Inferior parietal cortex (tissue), 1 donor: ENCODE data around the gene RALGPS2.

Experiments used
- DNase-seq: peaks from one replicate; pipeline ENCODE4 v3.0.0-alpha.2; 2016; ENCODE audit errors: extremely low spot score

The RALGPS2 gene

DNA sequence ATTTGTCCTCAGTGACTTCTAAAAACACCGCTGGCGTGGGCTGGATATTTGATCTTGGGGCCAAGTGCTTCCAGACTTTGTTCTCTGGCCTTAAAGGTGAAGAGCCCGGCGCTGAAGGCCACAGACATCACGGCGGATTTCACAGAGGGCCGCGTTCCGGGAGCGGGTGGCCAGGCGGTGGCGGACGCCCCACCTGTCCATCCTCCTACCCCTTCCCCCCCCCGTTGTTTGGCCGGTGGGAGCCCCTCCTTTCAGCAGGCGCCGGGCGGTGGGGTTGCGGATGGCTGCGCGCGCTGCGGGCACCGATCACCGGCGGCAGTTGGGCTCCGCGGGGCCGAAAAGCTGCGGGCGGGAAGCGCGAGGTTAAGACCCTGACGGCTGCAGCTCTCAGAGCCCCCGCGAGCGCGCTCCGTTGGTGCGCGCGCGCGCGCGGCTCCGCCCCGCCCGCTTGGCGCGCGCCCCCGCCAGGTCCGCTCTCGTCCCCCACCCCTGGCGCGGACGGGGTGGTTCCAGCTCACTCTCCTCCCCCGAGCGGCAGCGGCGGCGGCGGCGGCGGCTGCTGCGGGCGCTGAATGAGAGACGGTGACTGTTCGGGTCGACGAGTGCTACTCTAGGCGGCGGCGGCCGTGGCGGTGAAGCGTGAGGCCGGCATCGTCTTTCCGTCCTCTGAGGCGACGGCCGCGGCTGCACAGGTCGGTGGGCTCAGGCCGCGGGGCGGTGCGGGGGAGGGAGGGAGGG is at the start of gene RALGPS2:
Gene RALGPS2, plus strand, starts transcription at position 517 of the 738 bp plus-strand sequence. CDS start 51,521 bp downstream, outside the sequence.
- peak; percentile 56 for DNase-seq

- DNase-seq: no peak
These were observed 45.8 kb upstream of the RALGPS2 start for GRCh38 chr1:178679237-178679636.

- DNase-seq: no peak
These were observed 42.6 kb upstream of the RALGPS2 start for GRCh38 chr1:178682429-178682828.

- DNase-seq: no peak
These were observed 42.2 kb upstream of the RALGPS2 start for GRCh38 chr1:178682886-178683285.

- no peak for DNase-seq
These were observed 41.8 kb upstream of the RALGPS2 start for GRCh38 chr1:178683291-178683690.

DNA sequence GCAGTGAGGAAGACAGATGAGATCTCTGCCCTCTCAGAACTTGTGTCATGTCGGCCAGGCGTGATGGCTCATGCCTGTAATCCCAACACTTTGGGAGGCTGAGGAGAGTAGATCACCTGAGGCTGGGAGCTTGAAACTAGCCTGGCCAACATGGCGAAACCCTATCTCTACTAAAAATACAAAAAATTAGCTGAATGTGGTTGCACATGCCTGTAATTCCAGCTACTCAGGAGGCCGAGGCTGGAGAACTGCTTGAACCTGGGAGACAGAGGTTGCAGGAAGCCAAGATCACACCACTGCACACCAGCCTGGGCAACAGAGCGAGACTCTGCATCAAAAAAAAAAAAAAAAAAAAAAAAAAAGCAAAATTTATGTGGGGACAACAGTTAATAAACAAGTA is 40.9 kb upstream of the RALGPS2 start:
- DNase-seq: no peak

GRCh38 chr1:178684542-178685000 is 40.5 kb upstream of the RALGPS2 start:
- DNase-seq: no peak

- no peak for DNase-seq
These were observed 38.6 kb upstream of the RALGPS2 start for GRCh38 chr1:178686407-178686806.

DNA sequence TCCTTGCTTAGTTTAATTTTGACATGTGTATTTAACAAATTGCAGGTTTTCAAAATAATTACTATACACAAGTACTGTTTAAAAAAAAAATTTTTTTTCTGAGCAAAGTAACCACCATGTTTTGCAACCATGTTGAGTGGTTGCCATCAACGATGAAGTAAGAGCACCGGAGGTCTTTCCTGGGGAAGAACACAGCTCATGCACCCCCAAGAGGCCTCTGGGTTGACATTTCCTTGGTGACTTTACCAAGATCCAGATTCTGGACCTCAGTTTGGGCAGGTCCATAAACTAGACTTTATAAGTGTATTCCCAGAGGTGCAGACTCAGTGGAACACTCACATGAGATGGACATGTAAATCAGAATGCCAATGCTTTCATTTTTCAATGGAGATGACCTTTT is 36.8 kb upstream of the RALGPS2 start:
- DNase-seq: no peak

GRCh38 chr1:178689769-178690168 is 35.3 kb upstream of the RALGPS2 start:
- DNase-seq: no peak

GRCh38 chr1:178690496-178690895 is 34.5 kb upstream of the RALGPS2 start:
- DNase-seq: no peak

- no peak for DNase-seq
These were observed 32.3 kb upstream of the RALGPS2 start for GRCh38 chr1:178692564-178693327.

DNA sequence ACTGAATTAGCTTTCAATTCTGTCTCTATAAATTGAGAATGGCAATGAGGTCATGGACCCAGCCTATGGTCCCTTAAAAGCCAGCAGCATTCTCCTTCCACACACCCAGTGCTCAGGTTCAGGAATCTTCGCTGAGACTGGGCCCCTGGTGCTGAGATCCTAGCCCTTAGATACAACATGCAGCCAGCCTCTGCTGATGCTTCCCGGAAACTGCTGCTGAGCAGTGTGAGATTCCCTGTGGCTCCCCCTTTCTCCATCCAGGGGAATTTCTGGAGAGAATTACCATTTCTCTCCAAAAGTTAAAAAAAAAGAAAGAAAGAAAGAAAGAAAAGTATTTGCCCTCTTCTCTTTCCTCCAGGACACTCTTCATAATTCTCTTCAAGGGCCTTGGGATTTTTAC is 31.7 kb upstream of the RALGPS2 start:
- DNase-seq: no peak

DNA sequence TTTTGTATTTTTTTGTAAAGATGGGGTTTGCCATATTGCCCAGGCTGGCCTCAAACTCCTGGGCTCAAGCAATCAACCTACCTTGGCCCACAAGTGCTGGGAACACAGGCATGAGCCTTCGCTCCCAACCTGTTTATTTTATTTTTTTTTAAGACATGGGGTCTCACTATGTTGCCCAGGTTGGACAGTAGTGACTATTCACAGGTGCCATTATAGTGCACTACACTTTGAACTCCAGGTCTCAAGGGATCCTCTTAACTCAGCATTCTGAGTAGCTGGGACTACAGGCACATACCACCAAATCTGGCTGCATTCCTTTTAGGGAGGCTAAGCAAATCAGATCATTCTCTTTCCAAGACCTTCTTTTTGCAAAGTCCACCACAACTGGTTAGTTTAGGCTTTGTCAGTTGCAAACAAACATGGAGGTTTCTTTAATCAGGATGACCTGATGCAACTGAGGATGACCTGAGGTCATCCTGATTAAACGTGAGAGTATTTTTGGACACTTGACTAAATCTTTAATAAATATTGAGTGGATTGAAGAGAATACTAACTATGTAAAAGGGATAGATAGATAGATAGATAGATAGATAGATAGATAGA is 30.0 kb upstream of the RALGPS2 start:
- no peak for DNase-seq

DNA sequence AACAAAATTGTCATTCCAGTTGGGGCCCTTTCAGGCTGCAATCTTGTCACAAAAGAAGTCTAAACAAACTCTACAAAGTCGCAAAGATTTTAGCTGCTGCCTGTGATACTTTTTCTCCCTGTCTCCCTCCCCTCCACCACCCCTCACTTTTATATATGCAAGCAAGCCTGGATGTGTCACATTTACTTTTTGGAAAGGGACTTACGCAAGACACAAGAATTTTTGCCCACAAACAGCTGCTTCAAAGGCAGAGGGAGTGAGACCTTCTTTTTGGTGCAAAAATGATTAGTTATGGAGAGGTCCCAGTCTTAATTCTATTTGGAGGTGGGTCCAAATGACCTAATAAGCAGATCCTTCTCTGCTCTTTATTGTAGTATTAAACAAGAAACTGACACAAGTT is 22.9 kb upstream of the RALGPS2 start:
- no peak for DNase-seq

DNA sequence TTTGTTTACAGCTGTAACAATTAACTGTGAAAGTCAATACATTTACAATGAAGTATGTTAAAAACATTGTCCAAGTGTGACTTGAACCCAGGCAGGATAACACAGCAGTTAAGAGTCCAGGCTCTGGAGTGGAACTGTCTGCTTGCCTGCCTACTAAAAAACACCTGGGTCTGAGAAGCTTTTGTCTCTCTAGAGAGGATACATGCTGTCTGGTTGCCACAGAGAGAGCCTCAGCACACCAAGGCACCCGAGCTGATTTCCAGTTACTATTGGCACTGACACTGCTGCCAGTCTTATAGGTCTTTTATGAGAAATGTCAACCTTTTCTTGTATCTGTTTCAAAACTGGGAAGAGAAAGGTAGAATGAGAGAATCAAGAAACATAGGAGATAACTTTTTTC is 20.2 kb upstream of the RALGPS2 start:
- DNase-seq: no peak

GRCh38 chr1:178706432-178706831 is 18.6 kb upstream of the RALGPS2 start:
- DNase-seq: no peak

DNA sequence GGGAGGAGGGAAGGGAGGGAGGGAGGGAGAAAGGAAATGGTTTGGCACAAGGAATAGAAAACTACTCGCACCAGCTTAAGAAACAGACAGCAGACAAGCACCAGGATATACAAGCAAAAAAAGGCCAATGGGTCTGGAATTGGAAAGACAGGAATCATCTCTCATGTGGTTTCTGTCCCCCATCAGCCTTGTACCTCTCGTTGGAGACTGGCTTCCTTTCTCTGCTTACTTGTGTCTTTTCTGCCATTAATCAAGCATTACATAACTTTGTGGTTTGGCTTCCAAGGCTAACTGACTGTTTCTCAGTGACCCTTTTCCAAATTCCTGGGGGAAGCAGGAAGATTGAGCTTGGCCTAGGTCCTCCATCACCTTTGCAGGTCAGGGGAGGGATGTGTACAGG is 11.8 kb upstream of the RALGPS2 start:
- no peak for DNase-seq

GRCh38 chr1:178714453-178714852 is 10.6 kb upstream of the RALGPS2 start:
- DNase-seq: no peak

DNA sequence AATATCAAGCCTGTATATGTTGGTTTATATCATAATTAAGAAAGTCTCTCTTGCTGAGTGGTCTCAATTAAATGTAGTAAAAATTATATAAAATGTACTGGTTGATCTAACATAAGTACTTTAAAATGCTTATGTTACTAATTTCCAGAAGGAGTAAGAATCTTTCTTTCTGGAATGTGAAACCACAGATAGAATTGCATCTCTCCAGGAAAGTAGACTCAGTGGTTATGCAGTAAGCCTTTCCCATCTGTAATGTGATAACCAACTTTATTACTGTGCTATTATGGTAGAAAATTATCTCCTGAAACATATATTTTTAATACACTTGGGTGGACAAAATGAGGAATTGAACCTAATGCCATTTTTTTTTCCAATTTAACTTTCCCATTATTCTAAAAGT is 8.9 kb upstream of the RALGPS2 start:
- no peak for DNase-seq

DNA sequence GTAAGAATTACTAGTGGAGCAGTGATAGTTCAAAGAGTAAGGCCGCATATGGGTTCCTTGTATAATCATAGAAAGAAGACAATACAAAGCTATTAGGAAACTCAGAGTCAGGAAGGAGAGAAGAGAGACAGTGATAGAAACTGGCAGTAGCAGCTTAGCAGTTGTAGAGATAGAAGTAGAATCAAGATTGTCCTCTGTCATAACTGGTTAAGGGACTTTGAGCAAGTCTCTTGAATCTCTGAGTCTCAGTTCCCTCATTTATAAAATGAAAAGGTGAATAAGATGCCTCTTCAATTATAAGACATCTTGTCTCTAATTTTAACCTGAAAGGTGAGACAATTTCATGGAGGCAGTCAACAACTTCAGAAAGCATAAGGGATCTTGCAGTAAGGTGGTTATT is 6.5 kb upstream of the RALGPS2 start:
- no peak for DNase-seq

- DNase-seq: no peak
These were observed 1.5 kb upstream of the RALGPS2 start for GRCh38 chr1:178723546-178723945.

DNA sequence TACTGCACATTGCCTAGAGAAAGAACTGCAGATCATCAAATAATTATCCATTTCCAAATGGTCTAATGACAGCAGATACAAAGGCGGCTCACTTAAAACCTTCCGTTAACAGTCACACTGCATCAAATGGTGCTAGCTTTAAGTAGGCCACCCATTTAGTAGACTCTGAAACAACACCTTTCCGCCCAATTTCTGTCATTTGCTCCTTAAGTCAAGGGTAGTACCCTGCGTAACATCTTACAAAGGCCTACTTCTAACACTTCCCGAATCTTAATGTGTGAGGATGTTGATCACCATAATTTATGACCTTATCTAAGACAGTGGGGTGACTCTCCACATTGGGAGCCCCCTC is 692 bp upstream of the RALGPS2 start:
- DNase-seq: no peak
